ENCODE measurements around the gene SOD3. TPM values are rescaled to one million over a fixed set of nuclear protein-coding genes. Genes with fewer than 3 reads are reported as not detected.

SOD3 gene
- polyA plus RNA-seq, 12 donors, result 13.8 to 36.0 (median 19.0) TPM; not detected in 1

DNA sequence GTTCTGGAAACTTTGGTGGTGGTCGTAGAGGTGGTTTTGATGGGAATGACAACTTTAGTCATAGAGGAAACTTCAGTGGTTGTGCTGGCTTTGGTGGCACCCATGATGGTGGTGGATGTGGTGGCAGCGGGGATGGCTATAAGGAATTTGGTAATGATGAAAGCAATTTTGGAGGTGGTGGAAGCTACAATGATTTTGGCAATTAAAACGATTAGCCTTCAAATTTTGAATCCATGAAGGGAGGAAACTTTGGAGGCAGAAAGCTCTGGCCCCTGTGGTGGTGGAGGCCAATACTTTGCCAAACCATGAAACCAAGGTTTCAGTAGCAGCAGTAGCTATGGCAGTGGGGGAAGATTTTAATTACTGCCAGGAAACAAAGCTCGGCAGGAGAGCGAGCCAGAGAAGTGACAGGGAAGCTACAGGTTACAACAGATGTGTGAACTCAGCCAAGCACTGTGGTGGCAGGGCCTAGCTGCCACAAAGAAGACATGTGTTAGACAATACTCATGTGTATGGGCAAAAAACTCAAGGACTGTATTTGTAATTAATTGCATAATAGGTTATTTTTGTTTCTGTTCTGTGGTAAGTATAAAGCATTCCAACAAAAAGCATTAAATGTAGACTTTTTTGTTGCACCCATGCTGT lies 23.2 kb upstream of the SOD3 start:
- no peak for DNase-seq

DNA sequence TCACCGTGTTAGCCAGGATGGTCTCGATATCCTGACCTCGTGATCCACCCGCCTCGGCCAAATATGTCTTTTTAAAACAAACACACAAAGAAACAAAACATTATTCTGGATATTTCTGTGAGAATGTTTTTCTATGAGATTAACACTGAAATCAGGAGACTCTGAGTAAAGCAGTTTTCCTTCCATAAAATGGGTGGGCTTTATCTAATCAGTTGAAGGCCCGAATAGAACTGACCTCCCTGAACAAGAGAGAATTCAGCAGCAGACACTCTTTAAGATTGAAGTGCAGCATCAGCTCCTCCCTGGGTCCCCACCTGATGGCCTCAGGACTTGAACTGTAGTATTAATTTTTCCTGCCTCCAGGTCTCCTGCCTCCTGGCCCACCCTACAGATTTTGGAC lies 22.4 kb upstream of the SOD3 start:
- DNase-seq, result no peak

DNA sequence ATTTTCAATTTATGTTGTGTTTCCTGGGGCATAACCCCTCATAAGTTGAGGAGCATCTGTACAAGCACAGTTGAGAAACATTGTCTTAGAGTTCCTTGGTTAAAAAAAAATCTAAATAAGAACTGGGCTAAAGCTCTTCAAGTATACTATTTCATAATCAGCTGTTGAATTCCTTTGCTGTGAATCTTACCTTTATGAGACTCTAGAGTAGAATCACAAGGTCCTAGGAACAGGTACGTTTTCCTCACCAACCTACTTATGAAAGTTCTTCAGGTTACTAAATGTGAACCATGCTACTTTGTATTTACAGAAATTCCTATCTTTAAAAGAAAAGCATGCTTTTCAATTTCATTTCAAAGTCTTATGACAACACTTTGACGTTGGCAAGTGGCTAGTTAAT lies 20.9 kb upstream of the SOD3 start:
- no peak for DNase-seq

DNA sequence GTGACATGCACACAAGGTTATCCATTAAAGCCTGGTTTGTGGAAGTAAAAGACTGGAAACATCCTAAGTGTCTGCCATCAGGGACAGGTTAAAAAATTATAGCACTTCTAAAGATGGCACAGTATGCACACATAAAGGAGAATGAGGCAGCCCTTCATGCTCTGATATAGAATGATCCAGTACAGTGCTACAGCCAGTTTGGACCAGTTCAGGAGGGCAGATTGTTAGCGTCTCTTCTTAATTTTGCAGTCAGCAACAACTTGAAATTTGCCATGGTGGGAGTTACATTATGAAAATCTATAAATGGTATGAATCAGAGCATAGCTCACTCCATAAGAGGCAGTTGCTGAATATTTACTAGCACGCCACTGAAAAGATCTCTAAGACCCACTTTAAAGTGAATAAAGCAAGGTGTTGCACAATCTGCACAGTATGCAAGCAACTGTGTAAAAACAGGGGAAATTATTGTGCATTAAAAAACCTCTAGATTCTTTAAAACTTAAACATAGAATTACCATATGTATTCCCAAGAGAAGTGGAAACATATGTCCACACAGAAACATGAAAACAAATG lies 20.3 kb upstream of the SOD3 start:
- DNase-seq, result no peak

DNA sequence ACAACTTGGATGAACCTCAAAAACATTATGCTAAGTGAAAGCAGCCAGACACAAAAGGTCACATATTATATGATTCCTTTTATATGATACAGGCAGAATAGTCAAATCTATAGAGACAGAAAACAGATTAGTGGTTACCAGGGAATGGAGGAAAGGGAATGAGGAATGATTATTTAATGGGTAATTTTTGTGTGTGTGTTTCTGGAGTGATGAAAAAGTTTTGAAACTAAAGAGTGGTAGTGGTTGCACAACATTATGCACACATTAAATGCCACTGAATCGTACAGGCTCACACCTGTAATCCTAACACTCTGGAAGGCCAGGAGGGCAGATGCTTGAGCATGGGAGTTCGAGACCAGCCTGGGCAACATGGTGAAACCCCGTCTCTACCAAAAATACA lies 19.6 kb upstream of the SOD3 start:
- DNase-seq, result no peak

DNA sequence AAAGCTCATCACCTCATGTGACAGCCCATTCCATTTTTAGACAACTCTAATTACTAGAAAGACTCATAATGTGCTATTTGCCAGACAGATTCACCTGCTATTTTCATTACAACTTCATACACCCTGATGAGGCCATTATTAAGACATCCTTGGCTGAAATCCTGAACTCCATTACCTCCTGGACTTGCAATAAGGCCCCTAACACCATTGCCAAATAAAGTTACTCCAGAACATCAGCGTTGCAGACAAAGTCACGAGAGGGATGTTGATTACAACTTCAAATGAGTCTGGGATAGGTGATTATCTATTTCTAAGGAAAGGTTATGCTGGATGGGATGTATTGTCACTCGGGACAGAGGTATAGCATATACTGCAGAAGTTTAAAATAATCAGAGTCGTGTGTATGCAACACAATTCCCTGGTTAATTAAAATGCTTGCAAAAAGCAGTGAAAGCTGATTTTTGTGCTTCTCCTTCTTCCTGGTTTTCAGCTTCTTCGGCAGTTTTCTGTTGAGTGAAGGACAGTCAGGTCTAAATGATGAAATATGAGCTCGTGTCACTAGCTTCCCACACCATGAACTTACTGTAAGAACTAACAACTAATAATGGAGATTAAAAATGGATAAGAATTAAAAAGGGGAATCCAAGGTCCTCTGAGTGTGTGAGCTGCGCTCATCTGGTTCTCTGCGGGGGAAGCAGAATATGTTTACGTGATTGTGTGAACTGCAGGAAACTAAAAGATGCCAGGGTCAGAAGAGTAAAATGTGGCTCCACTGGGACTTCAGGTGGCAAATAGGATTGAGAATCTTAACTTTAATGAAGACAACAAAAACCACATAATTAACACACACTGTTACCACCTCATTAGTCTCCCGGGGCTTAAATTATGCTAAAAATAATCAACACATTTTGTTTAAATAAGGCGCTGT lies 17.6 kb upstream of the SOD3 start:
- DNase-seq, result no peak

DNA sequence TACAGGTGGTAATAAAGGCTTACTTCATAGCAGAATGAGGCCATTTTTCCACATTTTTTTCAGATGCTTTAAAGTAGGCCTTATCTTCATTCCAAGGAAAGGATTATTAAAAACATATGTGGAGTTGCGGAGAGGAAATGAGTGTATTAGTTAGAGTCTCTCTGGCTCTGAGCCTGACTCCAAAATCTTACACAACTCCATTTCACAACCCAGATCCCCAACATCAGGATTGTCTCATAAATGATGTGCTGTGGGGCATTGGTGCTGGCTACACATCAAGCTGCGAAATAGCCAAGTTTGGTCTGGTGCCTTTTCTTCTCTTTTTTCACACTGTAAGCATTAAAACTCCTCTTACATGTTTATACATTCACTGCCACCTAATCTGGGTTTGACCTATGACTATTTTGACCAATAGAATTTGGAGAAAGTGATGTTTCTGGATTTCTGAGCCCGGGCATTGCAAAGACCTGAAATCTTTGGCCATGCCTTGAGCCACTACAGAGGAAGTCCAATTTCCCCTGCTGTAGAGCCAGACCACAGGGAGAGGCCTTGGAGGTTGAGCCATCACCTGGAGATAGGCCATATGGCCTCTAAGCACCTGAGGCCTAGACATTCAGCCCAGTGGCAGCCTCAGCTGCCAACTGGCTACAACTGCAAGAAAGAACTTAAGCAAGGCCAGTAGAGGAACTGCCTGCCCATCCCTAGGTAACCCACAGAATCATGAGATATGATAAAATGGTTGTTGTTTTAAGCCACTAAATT lies 16.7 kb upstream of the SOD3 start:
- DNase-seq, result peak; percentile 81

DNA sequence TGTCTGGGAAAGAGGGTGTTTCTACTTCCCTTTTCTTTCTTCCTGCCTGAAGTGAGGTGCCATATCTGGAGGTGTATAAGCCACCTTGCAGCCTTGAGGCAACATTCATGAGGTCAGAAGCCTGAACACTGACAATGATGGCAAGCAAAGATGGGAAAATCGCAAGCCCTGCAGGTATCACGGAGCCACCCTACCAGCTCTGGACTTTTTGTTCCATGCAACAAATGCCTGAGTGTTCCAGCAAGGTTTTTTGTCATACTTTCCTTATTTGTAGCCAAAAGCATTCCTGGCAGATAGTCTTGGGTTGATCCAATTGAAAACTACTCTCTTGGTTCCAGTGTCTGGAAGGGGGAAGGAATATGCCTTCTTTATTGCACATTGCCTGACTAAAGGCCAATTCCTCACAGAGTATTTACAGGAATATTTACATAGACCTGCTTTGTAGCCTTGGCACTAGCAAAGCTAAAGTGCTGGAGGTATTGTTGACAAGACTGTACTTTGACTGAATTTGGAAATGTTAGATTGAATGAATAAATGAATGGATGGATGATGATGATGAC lies 14.4 kb upstream of the SOD3 start:
- no peak for DNase-seq

DNA sequence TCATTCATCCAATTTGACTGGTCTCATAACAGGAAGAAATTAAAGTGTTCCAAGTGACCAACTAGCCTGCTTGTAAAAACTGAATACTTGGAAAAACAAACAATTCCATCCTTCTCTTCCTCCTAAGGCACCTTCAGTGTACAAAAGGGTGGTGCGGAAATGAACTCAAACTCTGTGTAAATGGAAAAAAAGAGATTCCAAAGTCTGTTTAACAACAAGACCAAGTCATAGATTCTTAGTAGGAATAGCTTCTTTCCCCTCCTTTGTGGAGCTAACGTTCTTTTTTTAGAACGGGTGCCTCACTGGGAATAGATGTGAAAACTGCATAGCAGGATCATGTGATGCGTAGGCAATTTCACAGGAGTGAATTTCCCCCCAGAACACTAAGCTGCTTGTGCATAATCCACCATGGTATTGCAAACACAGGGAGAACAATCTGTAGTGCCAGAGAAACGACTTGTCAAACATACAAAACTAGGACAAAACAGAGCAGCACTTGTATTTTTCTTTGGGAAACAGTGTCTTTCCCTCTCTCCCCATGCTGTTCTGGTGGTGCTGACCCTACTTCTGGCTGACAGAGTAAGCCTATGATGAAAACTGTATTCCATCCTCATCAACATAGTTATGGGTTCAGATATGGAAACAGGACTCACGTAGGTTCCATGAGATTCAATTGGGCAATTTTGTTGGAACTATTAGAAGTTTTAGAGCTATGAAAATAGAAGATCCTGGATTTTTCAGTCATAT lies 13.2 kb upstream of the SOD3 start:
- no peak for DNase-seq

DNA sequence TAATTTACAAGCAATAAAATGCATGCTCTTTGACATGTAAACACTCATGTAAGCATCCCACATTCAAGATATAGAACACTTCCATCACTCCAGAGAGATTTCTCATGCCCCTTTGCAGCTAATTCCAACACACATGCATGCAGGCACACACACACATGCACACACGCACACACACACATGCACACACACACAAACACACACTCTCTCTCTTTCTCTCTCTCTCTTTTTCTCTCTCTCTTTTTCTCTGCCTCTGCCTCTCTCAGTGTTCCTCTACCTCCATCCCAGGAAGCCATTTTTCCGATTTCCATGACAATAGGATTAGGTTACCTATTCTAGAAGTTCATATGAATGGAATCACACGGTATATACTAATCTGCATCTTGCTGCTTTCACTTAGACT lies 11.9 kb upstream of the SOD3 start:
- DNase-seq, result no peak

DNA sequence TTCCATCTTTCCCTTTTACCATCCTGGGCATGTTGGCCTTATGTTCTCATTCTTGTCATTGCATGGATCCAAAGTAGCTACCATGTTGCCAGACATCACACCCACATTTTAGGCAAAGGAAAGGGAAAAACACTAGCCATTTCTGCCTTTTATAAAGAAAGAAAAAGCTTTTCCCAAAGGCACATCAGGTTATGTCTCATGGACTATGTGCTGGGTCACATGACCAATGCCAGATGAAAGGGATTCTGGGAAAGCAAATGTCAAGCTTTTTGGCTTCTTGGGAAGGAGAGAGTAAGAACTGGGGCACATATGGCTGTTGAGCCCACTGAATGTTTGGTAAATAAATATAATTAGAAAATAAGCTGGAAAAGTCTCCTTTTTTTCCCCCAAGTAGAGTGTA lies 4.3 kb upstream of the SOD3 start:
- DNase-seq, result no peak

DNA sequence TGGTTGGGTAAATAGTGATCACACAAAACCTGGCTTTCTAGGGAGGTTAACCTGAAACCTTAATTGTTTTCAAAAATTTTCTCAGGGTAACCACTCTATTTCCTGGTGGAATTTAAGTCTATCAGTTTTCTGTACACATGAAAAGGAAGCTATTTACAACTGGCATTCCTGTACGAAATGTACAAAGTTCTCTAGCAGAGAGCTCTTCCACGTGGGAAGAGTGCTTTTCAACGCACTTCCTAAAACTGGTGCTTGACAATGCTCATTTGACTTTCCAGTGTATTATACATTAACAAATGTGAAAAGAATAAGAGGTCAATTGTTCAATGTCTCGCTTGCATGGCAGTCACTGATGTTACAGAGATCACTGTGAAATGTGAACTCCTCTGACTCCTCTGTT lies 2.8 kb upstream of the SOD3 start:
- DNase-seq, result no peak

DNA sequence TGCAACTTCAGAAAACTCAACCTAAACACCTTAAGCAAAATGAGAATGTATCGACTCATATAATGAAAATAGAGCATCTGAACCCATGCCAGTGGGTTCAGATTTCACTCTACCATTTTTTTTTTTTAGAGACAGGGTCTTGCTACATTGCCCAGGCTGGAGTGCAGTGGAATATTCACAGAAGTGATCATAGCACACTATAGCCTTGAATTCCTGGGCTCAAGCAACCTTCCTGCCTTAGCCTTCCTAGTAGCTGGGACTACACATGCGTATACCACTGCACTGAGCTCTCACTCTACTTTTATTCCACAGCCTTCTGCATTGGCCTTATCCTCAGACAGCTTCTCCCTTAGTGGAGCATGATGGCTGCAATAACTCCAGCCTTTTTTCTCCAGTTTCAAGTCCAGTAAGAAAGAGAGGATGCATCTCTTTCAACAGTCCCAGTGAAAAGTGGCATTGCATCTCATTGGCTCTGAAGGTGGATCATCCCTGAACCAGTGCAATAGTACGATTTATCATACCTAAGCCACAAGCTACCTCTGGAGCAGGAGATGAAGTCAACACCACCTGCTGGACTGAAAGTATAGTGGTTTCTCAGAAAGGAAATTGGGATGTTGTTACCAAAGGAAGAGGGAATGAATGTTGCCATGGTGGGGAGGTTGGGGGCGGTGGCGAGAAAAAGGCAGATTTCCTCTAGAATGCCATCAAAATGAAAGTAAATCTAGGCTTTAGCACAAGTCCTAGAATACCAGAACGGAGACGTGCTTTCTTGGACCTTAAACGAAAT lies 2.0 kb upstream of the SOD3 start:
- no peak for DNase-seq

DNA sequence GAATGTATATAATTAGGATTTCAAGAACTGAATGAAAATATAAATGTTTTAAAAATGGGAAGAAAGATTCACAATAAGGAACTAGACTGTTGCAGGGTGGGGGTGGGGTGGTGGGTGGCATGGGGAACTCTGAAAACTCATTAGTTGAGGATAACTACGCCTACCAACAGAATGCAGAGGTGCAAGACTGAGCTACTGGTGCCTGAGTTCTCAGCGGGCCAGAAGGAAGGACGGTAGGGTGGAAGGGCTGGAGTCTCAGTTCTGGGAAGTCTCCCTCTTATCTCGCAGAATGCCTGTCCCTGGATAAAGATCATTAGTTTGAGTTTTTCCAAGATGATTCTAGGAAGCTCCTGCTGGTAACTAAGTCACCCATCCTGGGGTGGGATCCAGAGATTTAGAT lies 1.3 kb upstream of the SOD3 start:
- DNase-seq, result no peak

DNA sequence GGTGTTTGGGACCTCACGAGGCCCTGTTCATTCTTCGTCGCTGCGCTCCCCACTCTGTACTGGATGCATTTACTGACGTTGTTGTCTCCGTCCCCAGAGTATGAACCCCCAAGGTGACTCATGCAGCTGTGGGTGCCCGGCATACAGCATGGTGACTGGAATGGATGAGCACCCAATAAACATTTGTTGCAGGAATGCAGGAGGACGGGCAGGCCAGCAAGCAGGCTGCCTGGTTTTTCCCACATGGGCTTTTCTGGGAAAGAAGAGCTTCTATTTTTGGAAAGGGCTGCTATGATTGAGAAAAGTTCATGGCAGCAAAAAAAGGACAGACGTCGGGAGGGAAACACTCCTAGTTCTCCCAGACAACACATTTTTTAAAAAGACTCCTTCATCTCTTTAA lies 893 bp upstream of the SOD3 start:
- peak; percentile 68 for DNase-seq

DNA sequence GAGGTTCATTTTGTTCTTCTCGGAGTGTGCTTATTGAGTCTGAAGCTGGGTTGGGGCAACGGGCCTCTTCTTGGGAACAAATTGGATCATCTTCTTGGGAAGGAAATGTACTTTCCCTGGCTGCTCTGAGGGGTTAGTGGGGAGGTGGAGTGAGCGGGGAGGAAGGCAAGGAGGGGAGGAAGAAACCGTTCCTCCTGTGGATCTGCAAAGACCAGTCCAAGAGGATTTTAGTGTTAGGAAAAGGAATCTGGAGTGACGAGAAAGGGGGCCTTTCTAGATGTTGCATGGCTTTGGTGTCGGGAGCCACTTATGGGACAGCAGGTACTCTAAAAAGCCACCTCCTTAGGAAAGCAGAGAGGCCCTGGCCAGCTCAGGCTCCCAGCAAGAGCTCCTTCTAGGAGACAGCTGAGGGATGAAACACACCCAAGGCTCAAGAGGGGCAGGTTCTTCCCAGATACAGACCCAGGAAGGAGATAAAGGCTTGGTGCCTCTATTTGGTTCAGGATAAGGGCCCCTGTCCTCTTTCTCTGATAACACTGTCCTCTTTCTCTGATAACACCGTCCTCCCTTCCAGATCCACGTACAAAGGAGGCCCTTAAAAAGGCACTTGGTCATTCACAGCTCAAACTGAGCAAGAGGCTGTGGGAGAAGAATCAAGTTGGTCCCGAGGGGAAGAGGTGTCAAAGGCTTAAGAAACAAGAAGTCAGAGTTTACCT lies 451 bp downstream of the SOD3 start:
- DNase-seq, result no peak

DNA sequence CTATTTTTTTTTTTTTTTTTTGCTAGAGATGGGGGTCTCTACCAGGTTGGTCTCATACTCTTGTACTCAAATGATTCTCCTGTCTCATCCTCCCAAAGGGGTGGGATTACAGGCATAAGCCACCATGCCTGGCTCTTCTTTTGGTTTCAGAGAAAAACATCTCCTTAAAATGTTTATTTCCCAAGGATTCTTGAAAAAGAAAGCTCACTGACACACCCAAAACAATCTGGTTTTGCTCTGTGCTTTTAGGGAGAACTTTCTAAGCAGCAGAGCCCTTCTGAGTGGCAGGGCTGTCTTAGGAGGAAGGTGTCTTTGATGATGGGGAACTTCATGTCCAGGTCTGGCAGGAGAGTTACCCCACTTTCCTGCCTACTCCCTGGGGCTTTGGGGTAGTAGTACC lies 1.2 kb downstream of the SOD3 start:
- no peak for DNase-seq

DNA sequence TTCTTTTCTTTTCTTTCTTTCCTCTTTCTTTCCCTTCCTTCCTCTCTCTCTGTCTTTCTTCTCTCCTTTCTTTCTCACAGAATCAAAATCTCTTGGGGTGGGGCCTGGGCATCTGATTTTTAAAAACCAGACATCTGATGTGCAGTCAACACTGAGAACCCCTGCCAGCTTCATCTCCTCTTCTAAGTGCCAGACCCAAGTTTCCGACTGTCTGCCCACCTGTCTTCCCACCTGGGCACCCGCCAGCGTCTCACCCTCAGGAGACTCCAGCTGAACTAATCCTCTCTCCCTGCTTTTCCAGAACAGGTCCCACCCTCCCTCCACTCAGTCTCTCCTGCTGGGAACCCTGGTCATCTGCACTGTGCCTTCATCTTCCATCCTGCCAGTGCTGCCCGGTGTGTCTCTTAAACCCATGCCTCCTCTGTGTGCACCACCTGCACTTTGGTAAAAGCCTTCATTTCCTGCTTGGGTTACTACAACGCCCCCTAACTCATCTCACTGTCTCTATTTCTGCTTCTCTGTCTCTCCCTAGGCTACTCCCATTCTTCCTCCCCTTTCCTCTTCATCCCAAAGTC lies 2.8 kb downstream of the SOD3 start:
- DNase-seq, result no peak

DNA sequence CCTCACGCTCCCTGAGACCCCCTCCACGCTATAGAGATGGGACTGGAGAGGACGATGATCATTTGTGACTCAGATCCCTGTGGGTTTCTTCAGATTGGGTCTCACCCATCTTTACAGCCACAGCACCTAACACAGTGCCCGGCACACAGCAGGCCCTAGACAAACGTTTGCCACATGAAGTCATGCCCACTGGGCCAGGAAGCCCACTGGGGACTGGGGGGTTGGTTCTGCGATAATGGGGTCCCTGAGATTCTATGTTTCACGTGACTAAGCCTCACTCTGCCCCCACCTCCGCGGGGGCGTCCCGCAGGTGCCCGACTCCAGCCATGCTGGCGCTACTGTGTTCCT lies 3.8 kb downstream of the SOD3 start:
- no peak for DNase-seq
